Daoy (cell line): ENCODE data around the gene ZCWPW2. TPM values are rescaled to one million over a fixed set of nuclear protein-coding genes. Genes with fewer than 3 reads are reported as not detected.

Source experiments
- DNase-seq: peaks from one replicate; pipeline ENCODE4 v3.0.0-alpha.2; 2015; ENCODE audit warnings: low read depth
- total RNA-seq: library from RNA; depleted of rRNA; stranded (reverse); fragments of >200 nt; shearing (Covaris generic); gene quantifications from 2 replicates; pipeline ENCODE4 v1.2.3, GENCODE V29; 2014; rRNA removed

Gene ZCWPW2, protein sequence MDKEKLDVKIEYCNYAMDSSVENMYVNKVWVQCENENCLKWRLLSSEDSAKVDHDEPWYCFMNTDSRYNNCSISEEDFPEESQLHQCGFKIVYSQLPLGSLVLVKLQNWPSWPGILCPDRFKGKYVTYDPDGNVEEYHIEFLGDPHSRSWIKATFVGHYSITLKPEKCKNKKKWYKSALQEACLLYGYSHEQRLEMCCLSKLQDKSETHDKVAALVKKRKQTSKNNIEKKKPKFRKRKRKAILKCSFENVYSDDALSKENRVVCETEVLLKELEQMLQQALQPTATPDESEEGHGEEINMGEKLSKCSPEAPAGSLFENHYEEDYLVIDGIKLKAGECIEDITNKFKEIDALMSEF
- not detected in 2 replicates for total RNA-seq

DNA sequence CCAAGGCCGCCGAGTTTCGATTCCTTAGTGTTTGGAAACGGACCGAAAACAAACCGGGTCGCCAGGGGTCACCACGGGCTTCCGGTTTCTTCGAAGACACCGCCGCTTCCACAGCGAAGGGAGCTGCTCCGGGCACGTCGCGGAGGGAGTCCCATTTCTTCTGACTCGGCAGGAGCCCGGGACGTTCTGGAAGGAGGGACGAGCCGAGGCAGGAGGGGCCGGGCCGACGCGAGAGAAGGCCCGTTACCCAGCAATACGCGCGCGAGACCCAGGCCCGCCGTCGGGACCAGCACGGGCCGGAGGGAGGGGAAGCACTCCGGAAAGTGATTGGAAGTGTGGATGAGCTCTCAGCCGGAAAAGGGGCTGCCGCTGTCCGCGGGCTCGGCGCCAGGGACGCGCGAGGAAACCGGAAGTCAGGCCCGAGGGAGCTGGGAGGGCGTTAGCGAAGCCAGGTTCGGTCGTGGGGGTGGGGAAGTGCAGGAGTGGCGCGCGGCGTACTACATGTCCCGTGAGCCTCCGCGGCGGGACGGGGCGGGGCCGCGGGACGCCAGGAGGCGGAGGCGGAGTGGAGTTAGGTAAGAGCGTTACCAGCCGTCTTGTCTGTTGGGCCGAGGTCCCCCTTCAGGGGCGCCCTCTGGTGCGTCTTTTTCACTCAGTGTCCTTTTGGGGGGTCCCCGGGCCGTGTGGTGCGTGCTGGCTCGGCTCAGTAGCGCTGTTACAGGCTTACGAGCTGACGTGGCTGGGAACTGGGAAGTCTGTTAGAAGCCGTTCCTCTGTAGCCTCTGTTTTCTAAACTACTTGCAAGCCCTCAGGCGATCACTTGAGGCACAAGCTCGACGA, at the start of gene ZCWPW2, which contains the start of gene AZI2:
TSS of gene ZCWPW2 (plus strand) at position 93 of the 840 bp plus-strand sequence. CDS start 64,348 bp downstream, outside the sequence.
TSS of gene AZI2 (minus strand) at position 196 of the 840 bp plus-strand sequence. CDS start 8,207 bp downstream, outside the sequence.
- peak; percentile 96 for DNase-seq

DNA sequence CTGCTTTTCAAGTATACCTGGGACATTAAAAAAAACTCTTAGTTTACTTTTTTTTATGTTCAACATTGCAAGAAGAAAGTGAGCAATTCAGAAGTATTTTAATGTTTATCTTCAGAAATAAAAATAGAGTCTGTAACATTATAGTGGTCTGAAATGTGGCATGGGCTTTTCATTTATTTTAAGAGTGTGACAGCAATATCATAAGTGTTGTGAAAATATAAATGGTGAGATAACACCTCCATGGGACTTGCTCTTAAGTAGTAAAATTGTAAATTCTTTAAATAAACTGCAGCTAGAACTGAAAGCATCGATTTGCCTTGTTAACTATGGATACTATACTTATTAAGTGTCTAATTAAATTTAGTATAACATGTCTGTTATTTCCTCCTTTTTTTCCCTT, 48.8 kb upstream of the ZCWPW2 start:
- DNase-seq = no peak

DNA sequence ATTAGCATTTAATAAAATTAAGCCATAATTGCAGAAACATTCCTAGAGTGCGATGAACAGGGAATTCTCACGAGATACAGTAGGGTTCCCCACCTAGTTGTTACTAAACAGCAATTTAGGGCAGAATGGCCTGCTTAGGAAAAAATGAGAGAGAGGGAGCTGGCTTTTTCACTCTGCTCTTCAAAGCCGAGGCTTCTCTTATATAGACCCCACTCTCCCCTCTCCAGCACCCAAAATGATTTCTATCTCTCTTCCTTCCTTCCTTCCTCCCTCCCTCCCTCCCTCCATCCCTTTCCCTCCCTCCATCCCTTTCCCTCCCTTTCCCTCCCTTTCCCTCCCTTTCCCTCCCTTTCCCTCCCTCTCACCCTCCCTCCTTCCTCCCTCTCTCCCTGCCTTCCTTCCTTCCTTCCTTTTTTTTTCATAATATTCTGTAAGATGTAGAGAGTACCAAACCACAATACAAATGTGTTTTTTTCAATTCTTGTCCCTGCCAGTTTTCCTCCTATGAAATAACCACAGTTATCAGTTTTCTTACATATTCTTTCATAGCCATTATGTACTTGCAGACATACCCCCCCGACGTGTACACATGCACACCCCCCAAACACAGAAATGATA, 48.1 kb upstream of the ZCWPW2 start:
- DNase-seq = no peak

DNA sequence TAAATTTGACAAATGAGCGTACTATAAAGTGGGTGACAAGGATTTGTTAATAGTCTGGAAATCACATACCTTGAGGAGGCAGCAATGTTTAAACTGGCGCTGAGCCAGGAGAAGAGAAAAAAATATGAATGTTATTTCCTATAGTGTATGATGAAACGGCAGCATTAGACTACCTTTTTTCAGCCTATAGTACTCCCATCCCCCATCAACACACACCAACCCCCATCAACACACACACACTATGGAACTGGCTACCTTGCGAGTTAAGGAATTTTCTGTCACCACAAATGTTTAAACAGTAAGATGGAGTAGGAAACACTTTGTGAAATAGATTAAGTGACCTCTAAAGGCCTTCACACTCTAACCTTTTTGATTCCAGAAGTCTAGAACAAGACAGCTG, 46.8 kb upstream of the ZCWPW2 start:
- no peak for DNase-seq

DNA sequence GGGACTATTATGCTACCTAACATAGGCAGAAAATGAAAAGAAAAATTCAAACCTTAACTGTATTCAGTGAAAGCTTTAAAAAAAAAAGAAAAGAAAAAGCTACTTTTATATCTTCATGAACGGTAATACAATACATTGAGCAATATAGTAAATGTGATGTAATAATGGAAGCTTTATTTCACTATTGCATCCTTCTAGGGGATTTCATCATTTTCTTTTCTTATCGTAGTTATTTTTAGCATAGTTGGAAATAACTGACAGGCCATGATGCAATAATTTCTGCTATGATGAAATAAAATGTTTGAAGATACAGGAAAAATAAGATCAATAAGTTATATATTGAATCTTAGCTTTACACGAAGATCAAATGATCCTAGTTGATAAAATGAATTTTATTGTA, 40.3 kb upstream of the ZCWPW2 start:
- no peak for DNase-seq

DNA sequence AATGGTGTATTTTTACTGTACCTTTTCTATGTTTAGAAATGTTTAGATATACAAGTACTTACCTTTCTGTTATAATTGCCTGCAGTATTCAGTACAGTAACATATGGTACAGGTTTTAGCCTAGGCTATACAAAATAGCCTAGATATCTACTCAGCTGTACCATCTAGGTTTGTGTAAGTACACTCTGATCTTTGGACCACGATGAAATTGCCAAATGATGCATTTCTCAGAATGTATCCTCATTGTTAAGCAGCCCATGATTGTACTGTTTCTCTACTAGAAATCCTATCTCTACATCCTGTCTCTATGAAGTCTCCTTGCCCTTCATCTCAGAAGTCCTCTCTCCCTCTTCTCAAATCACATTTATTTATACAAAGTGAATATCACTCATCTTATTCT, 32.8 kb upstream of the ZCWPW2 start:
- no peak for DNase-seq

DNA sequence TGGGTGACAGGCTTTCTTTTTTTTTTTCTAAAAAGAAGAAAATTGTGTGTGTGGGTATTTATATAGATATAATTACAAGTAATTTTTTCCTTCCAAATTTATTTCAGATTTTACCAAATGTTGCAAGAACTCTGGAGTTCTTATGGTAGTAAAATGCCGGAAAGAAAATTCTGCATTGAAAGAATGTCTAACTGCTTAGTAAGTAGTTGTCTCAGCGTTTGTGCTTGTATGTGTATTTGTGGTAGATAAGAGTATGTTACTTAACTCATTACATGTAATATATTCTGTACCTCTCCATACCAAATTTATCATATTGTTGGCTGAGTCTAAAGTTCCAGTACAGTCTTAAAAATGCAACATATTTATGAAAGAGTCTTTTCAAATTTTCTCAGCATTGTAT, 32.3 kb upstream of the ZCWPW2 start:
- no peak for DNase-seq

DNA sequence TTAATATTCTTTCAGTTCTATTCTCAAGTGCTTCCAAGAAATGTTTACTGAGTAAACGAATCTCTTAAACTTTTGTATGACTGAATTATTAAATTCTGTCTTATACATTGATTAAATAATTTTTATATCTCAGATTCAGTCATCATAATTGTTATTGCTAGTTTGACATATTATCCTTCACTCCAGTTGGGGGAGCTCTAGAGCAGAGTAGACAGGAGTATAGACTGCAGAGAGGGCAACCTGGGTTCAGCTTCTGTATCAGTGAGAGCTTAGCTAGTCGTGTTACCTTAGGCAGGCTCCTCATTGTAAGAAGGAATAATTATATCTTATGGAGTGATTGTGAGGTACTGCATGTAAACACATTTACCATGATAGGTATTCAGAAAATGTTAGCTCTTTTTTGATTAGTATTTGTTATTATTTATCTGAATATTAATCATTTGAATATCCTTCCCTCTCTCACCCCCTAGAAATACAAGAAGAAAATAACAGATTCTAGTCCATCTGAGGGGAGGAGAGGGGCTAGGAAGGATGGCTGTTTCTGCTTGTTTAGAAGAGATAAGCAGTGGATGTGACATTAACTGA, 31.0 kb upstream of the ZCWPW2 start:
- peak; percentile 19 for DNase-seq

DNA sequence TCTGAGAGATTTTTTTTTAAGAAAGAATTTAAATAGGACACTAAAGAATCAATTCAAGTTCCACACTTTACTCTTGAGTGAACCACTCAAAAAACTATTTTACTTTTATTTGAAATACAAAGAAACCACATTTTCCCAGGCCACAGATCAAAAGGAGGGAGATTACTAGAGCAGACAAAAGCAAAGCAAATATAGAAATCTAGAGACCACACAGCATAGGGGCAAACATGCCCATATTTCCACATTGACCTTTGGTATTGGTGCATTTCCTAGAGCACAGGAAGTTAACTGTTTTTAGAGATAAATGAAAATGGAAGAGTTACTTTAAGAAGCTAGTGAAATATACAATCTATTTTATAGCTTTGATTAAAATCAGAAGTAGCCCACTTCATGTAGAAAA, 27.5 kb upstream of the ZCWPW2 start:
- DNase-seq = no peak

DNA sequence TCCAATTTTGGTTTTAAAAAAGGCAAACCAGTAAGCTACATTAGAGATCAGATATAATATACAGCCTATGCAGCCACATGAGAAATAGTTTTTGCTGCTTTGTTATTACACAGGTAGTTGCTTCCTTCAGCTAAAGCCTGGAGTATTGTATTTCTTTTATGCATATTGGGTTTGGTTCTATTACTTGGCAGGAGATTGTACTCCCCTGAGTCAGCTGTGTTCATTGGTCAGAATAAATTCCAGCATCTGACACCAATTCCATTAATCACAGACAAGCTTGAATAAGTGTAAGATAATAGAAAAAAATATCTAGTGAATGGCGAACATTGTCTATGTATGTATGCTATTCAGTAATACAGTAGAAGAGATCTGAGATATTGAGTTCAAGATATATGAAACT, 26.1 kb upstream of the ZCWPW2 start:
- DNase-seq = no peak

DNA sequence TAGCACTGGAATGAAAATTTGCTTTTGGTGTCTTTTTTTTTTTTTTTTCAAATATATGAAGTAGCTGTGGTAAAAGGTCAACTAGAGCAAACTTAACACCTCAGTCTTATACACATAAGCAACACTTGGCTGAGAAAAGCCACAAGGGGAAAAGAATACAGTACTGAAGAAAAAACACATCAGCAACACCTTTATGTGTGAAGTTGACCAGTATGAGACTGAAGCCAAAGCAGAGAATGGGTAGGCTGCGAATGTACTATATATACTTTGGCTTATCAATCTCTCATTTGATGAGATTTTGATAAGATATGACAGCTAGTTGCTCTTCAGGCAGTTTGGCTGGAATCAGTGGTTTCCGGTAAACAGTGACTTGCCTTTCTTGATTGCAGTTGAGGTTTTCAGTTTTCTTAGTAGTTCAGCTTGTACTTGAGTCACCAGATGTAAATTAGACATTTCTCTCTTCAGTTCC, 22.0 kb upstream of the ZCWPW2 start:
- no peak for DNase-seq

DNA sequence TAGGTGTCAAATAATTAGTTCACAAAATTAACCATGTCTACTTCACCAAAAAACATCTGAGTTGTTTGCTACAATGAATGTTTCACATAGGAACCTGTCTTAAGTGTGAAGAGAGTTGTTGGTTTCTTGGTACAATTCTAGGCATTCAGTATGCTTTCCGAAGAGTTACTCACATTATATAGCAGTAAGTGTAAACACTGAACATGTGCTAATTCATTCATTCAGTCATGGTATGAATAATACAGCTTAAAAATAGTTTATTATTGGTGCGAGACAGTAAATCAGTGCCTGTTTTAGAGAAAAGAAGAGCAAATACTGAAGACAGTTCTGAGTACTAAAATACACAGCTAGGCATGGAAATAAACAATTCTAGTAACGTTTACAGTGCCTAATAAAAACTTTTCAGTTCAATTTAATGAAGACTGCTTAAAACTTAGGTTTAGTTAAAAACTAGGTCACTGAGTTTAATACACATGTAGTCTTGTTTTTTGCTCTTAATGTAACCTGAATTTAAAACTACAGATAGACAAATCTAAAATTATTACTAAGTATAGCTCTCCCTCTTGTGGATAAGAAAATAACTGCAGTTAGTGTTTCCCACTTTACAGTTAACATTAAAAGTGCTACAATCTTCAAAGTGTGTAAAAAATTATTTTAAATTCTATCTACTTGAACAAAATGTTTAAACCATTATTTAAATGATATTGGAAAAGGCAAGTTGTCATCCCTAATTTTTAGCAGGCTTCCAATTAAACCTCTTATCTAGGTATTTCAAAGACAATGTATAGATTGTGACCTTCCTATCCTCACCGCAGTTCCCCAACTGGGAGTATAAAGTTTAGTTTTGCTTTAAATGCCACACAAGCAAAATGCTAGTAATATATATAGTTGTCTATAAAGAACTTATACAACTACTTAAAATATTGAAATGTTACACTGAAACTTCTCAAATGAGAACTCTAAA, 20.1 kb upstream of the ZCWPW2 start:
- DNase-seq = no peak

DNA sequence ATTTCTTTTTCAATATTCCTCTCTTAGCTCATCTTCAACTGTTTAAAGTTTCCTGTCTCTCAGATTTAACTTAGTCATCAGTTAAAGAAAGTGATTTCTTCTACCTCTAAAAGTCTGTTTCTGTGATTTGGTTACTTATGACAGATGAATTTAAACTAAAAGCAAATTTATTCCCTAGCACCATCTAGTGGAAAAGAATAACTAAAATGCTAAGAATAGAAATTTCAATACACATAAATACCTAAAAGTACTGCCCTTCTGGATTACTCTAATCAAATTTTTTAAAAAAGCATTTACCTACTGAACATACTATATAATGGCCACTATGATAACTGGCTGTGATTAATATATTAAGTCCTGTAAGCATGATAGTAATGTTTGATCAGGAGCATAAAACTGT, 14.0 kb upstream of the ZCWPW2 start:
- DNase-seq = no peak

DNA sequence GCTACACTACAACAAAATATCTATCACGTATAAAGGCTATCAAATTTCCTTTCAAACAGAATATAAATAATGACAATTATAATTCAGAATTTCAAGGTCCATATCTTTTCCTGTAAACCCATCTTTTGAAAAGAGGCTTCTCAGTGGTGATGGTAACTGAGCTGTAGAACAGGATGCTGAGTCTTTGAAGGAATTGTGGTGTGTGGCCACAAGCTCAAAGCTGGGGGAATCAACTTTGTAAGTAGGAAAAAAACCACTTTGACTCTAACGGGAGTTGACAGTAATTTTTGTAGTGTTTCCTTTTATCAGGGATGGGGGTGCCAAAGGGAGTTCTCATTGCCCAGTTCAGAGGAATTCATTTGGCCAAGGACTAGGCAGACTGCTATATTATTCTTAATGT, 13.3 kb upstream of the ZCWPW2 start:
- DNase-seq = no peak

DNA sequence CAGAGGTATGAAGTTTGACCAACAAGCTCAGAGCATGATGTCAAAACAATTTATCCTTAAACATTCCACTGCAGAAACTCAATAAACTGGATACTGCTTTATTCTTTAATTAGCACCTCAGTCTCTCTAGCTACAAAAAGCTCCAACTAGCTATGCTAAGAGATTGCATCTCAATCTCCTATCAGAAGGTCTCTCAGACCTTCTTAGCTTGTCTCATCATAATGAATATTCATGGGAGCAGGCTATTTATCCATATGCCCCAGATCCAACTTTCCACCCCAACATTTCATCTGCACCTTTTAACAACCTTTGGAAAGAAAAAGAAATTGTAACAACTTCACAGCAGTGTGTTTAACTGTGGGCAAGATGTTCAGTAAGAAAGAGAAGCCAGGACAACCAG, 11.3 kb upstream of the ZCWPW2 start:
- DNase-seq = no peak

DNA sequence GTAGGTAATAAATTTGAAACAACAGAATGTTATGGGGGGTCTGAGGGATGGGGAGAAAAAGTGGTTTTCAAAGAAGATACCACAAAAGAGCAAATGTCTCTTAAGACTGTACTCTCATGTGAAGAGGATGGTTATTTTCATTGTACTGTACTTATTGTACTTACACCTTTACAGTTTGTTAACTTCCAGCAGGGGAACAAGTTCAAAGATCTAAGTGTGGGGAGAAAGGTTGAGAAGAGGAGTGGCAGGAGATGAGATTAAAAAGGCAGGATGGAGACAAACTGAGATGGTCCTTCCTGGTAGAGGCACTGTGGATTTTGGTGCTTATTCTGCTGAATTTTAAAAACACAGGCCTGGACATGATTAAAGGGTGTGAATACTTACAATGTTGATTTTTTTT, 5.4 kb upstream of the ZCWPW2 start:
- DNase-seq = no peak

DNA sequence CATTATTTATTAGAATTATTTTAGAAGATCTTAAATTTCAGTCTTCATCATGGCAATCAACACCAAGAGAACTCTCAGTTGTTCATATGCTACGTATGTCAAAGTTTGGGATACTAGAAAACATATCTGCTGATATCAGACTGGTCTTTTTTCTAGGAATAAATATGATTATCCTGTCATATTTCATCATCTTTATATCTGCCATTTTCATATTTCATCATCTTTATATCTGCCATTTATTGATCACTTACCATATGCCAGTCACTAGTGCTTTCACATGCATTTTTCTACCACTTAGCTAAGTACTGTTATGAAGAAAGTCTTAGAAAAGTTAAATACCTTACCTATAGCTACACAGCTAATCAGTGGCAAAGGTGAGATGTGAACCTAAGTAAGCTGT, 2.8 kb upstream of the ZCWPW2 start:
- DNase-seq = no peak

DNA sequence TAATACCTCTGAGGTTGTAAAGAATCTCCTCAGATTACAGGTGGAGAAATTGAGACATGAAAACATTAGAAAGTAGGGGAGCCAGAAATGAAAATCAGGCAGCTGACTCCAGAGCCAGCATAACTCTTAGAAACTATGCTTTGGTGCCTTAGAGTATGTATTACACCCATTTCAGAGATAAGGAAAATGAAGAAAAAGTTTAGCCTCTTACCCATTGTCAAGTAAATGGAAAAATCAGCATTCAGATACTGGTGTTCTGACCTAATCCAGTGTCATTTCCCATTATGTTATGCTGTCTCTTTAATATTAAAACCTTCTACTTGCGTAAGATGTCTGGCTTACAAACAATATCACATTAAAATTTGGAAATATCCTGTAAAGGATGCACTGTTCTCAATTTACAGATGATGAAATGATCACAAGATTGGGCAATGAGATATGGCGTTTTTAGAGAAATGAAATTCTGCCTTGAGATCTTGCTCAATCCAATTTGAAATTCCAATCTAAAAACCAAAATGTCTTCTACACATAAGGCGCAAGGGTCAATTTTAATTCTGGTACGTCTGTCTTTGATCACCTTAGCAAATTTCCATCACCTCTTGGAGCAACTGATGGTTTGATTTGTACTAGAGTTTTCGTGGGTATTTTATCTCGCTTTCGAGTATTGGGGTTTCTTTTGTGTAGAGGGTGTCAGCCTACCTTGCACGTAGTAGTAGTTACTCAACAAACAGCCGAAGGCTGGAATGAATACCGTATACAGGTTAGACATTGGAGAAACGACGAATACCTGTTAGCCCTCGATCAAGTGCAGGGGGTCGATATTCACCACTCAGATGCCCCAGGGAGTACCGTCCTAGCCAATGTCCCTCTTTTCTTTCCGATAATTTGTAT, 902 bp upstream of the ZCWPW2 start:
- DNase-seq = peak; percentile 0

DNA sequence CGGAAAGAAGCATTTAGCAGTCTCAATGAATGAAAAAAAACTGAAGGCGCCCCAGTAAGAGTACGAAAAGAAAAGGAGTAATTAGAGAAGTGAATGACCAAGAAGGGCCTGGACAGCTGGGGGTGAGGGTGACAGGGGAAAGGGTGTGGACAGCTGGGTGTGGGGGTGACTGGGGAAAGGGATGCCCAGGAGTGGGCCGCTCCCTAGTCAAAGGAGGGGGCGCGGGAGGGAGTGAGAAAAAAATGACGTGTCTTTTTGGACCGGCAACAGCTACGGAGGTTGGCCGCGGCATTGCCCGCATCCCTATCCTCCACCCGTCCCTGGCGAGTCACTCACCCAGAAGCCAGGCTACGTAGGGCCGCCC, 274 bp upstream of the ZCWPW2 start:
- DNase-seq = no peak

DNA sequence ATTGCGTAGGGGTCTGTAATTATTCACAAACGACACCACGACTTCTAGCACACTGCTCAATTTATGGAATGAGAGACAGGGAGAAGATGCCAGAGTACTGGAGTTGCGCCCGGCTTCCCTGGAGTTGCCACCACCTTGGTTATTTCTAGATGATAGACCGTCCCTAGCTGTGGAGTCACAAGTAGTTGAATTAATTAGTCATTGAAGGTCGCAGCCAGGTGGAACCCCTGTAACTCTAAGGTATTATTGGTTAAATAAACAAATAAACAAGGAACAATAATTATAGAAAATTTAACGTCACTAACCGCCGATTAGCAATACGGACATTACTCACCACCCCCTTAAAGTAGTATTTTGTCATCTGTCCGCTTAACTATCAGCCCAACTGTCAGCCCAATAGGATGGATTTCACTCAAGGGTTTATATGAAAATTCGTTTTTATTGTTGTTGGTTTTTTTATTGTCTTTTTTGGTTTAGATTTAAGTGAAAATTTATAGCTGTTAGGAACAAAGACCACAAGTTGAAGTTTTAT, 1.0 kb downstream of the ZCWPW2 start:
- peak; percentile 6 for DNase-seq
